ENCODE data around the gene DCAKD.
"Not testable (repeated sequence)": the region's sequence is repeated elsewhere in the genome, so short reads cannot be mapped to it uniquely, and the experiment has no call there.

DCAKD gene

GRCh38 chr17:45070001-45070400, 18.6 kb upstream of the DCAKD start:
- no peak for DNase-seq

- DNase-seq, result no peak
Observed at GRCh38 chr17:45067637-45068036, 16.2 kb upstream of the DCAKD start.

- no peak for DNase-seq
Observed at GRCh38 chr17:45063198-45063597, 11.8 kb upstream of the DCAKD start.

- DNase-seq, result no peak
Observed at GRCh38 chr17:45061606-45062205, 10.3 kb upstream of the DCAKD start.

GRCh38 chr17:45060797-45061605, 9.6 kb upstream of the DCAKD start, which contains the start of gene NMT1:
Gene NMT1, plus strand, starts transcription at chr17:45061317. Its CDS starts 13 bp downstream, at chr17:45061330.
- peak; percentile 80 to 100 (median 99) for DNase-seq

GRCh38 chr17:45060382-45060796, 9.0 kb upstream of the DCAKD start:
- DNase-seq, result peak in 2 of 56 donors; percentile 61 to 64

- DNase-seq, result peak in 26 of 56 donors; percentile 2 to 54 (median 18)
Observed at GRCh38 chr17:45052052-45052772, 780 bp upstream of the DCAKD start.

GRCh38 chr17:45051720-45052051, 254 bp upstream of the DCAKD start:
- DNase-seq, result not testable (repeated sequence)

- no peak for DNase-seq
Observed at GRCh38 chr17:45050481-45051059, 862 bp downstream of the DCAKD start.

GRCh38 chr17:45048795-45049563, 2.5 kb downstream of the DCAKD start:
- DNase-seq, result no peak

- DNase-seq, result no peak
Observed at GRCh38 chr17:45046537-45047125, 4.8 kb downstream of the DCAKD start.

- no peak for DNase-seq
Observed at GRCh38 chr17:45043813-45044540, 7.5 kb downstream of the DCAKD start.

GRCh38 chr17:45042346-45043120, 8.9 kb downstream of the DCAKD start:
- no peak for DNase-seq

GRCh38 chr17:45040459-45040858, 11.0 kb downstream of the DCAKD start:
- DNase-seq, result no peak

- DNase-seq, result no peak
Observed at GRCh38 chr17:45038728-45039634, 12.5 kb downstream of the DCAKD start.

- DNase-seq, result no peak
Observed at GRCh38 chr17:45036691-45037090, 14.7 kb downstream of the DCAKD start.

- DNase-seq, result no peak
Observed at GRCh38 chr17:45035848-45036247, 15.6 kb downstream of the DCAKD start.

GRCh38 chr17:45034599-45034998, 16.8 kb downstream of the DCAKD start:
- DNase-seq, result no peak
